GM12801 (cell line): ENCODE data around the gene ISX.

Experiments
- CTCF ChIP-seq: IDR thresholded peaks from one replicate; pipeline ENCODE4 v1.5.1; 2011; ENCODE audit warnings: control low read depth; ENCODE audit not compliant: insufficient read length; ENCODE audit errors: extremely low read depth

Gene ISX

GRCh38 chr22:35024364-35024692 lies 41.6 kb upstream of the ISX start:
- TF ChIP-seq CTCF: no peak

GRCh38 chr22:35032571-35032970 lies 33.4 kb upstream of the ISX start:
- TF ChIP-seq CTCF: no peak

- no peak for TF ChIP-seq CTCF
These were observed 32.2 kb upstream of the ISX start for GRCh38 chr22:35033635-35034296.

- no peak for TF ChIP-seq CTCF
These were observed 31.0 kb upstream of the ISX start for GRCh38 chr22:35034963-35035362.

- no peak for TF ChIP-seq CTCF
These were observed 28.9 kb upstream of the ISX start for GRCh38 chr22:35037089-35037488.

- TF ChIP-seq CTCF: no peak
These were observed 26.3 kb upstream of the ISX start for GRCh38 chr22:35039625-35040024.

GRCh38 chr22:35043252-35043933 lies 22.6 kb upstream of the ISX start:
- no peak for TF ChIP-seq CTCF
